Calu3 (cell line): Measurements from ENCODE around the gene CDAN1. TPM values are rescaled to one million over a fixed set of nuclear protein-coding genes. Genes with fewer than 3 reads are reported as not detected.

Source experiments
- Bru-seq: library from RNA; stranded (reverse); fragments of 400-500 nt; gene quantifications from one replicate; lab custom pipeline; 2021; lab: Mats Ljungman, UMichigan
- BruChase-seq, 2 experiments: library from RNA; stranded (reverse); fragments of 400-500 nt; gene quantifications; one replicate each; lab custom pipeline; 2021; lab: Mats Ljungman, UMichigan
- BruUV-seq: library from RNA; stranded (reverse); fragments of 400-500 nt; replicated peaks from 2 replicates; lab custom pipeline; 2021; lab: Mats Ljungman, UMichigan
- CTCF ChIA-PET: fragments of 300-600 bp; sonication (Branson Sonifier 250); formaldehyde crosslinking; loops from one replicate; lab custom pipeline; 2022; ENCODE audit warnings: antibody characterized with exemption; lab: Charles Lee
- DNase-seq: peaks from one replicate; pipeline ENCODE4 v3.0.0; 2022
- H3K27ac Mint-ChIP-seq: one replicate; pipeline ENCODE4 v1.8.0; 2022; ENCODE audit warnings: mixed read lengths; ENCODE audit not compliant: unreplicated experiment
- H3K27me3 Mint-ChIP-seq: one replicate; pipeline ENCODE4 v1.8.0; 2022; ENCODE audit warnings: mixed read lengths; ENCODE audit not compliant: unreplicated experiment
- H3K36me3 Mint-ChIP-seq: one replicate; pipeline ENCODE4 v1.8.0; 2022; ENCODE audit warnings: mild to moderate bottlenecking, moderate library complexity, mixed read lengths; ENCODE audit not compliant: insufficient read depth, unreplicated experiment
- H3K4me1 Mint-ChIP-seq: one replicate; pipeline ENCODE4 v1.8.0; 2022; ENCODE audit warnings: mild to moderate bottlenecking, low read depth, mixed read lengths; ENCODE audit not compliant: unreplicated experiment
- H3K4me3 Mint-ChIP-seq: one replicate; pipeline ENCODE4 v1.8.0; 2022; ENCODE audit warnings: mild to moderate bottlenecking, low read depth, moderate library complexity, mixed read lengths; ENCODE audit not compliant: unreplicated experiment
- H3K9me3 Mint-ChIP-seq: one replicate; pipeline ENCODE4 v1.8.0; 2022; ENCODE audit warnings: low read depth, mixed read lengths; ENCODE audit not compliant: unreplicated experiment
- CTCF ChIP-seq: fragments of 200-600 bp; IDR thresholded peaks from one replicate; pipeline ENCODE4 v1.8.0; 2022; ENCODE audit warnings: antibody characterized with exemption; ENCODE audit not compliant: unreplicated experiment
- intact Hi-C: fragments of 100-400 bp; cut with micrococcal nuclease; formaldehyde crosslinking; loops from one replicate; pipeline ENCODE4 v1.10.0; 2022; ENCODE audit not compliant: unreplicated experiment
- long read RNA-seq: library from polyadenylated mRNA; stranded (forward); transcript quantifications from one replicate; pipeline ENCODE4 v2.0.0, GENCODE V29; 2022
- total RNA-seq: library from RNA; stranded (reverse); gene quantifications from 2 replicates; pipeline ENCODE4 v1.2.3, GENCODE V29; 2022

The CDAN1 gene
- total RNA-seq (11.3 TPM in 2 replicates), Bru-seq, nascent RNA (percentile 49 among the genes with signal in this experiment), BruChase-seq, experiment 1, labeled RNA remaining after a 6-hour chase (percentile 57 among the genes with signal in this experiment), BruChase-seq, experiment 2, labeled RNA remaining after a 2-hour chase (percentile 58 among the genes with signal in this experiment)
- long read RNA-seq, full-length matches to known transcripts, result 2 of 9 reads
- long read RNA-seq, partial matches to known transcripts, result 4 of 9 reads
- long read RNA-seq, other reads (novel, unspliced or antisense), result 3 of 9 reads

GRCh38 chr15:42736793-42737528 is at the start of gene CDAN1:
TSS of gene CDAN1 (minus strand) at chr15:42737128. CDS start at chr15:42737102, 26 bp downstream.
- DNase-seq, result peak; percentile 87

GRCh38 chr15:42785569-42785968 is 48.6 kb upstream of the CDAN1 start:
- Mint-ChIP-seq H3K4me1 (no peaks in the 10 kb centered on the region), H3K27me3 (no peaks in the 10 kb centered on the region), H3K36me3 (no peaks in the 10 kb centered on the region), H3K9me3 (no peaks in the 10 kb centered on the region), H3K27ac (no peak overlapping the region), H3K4me3 (no peak overlapping the region)
- no peak for DNase-seq
- no peak for TF ChIP-seq CTCF
- intact Hi-C loops, result no loop called here
- CTCF ChIA-PET, result no interaction called here
- no TSS peak for BruUV-seq

More at GRCh38 chr15:42736793-42737528, at the start of gene CDAN1:
- intact Hi-C loops, result loop anchor here (2.0 kb wide), 1 partner anchor 190 kb away; no protein-coding TSS in a partner anchor
- Mint-ChIP-seq H3K27ac (no peak within 1 kb of the TSS), H3K27me3 (no peaks in the 10 kb centered on the region), H3K9me3 (no peaks in the 10 kb centered on the region), H3K4me3 (peak within 1 kb of the TSS; percentile 62), H3K4me1 (no peaks in the 10 kb centered on the region), H3K36me3 (peaks cover 7% of the 10 kb centered on the region)
- CTCF ChIA-PET, result interaction anchor here (0.7 to 1.1 kb wide), 2 partner anchors 187 to 466 kb away, joined by 3 read pairs; no protein-coding TSS in a partner anchor
- no peak for TF ChIP-seq CTCF
- no TSS peak for BruUV-seq

- H3K27me3 Mint-ChIP-seq, result no peaks in the 10 kb centered on the region
- no peak overlapping the region for H3K27ac Mint-ChIP-seq
- H3K4me1 Mint-ChIP-seq, result no peaks in the 10 kb centered on the region
- DNase-seq, result no peak
- TF ChIP-seq CTCF, result no peak
- H3K9me3 Mint-ChIP-seq, result no peaks in the 10 kb centered on the region
- no peaks in the 10 kb centered on the region for H3K36me3 Mint-ChIP-seq
- CTCF ChIA-PET, result interaction anchor here (0.7 kb wide), 1 partner anchor 9 kb away, joined by 6 read pairs; no protein-coding TSS in a partner anchor
- BruUV-seq, result no TSS peak
- H3K4me3 Mint-ChIP-seq, result no peak overlapping the region
- intact Hi-C loops, result no loop called here
Observed at GRCh38 chr15:42784705-42785104, 47.8 kb upstream of the CDAN1 start.

GRCh38 chr15:42782716-42783115 is 45.8 kb upstream of the CDAN1 start:
- DNase-seq, result no peak
- no peak for TF ChIP-seq CTCF
- no peaks in the 10 kb centered on the region for H3K9me3 Mint-ChIP-seq
- no peaks in the 10 kb centered on the region for H3K4me1 Mint-ChIP-seq
- no peak overlapping the region for H3K27ac Mint-ChIP-seq
- CTCF ChIA-PET, result no interaction called here
- BruUV-seq, result no TSS peak
- no peaks in the 10 kb centered on the region for H3K27me3 Mint-ChIP-seq
- H3K4me3 Mint-ChIP-seq, result no peak overlapping the region
- intact Hi-C loops, result no loop called here
- no peaks in the 10 kb centered on the region for H3K36me3 Mint-ChIP-seq
